H1 (cell line): ENCODE measurements around the gene DUS4L. TPM values are rescaled to one million over a fixed set of nuclear protein-coding genes. Genes with fewer than 3 reads are reported as not detected.

ENCODE experiments used
- CTCF ChIA-PET: fragments of 300-600 bp; sonication (Branson Sonifier 250); formaldehyde crosslinking; loops from one replicate; lab custom pipeline; 2021; ENCODE audit not compliant: partially characterized antibody; lab: Charles Lee
- POLR2A ChIA-PET: fragments of 300-600 bp; sonication (Branson Sonifier 250); formaldehyde crosslinking; loops from one replicate; lab custom pipeline; 2021; ENCODE audit warnings: inconsistent platforms; ENCODE audit not compliant: partially characterized antibody; lab: Charles Lee
- DNase-seq, 2 experiments: peaks; one replicate each; pipeline versions ENCODE4 v3.0.0 to v3.0.0-alpha.2; 2010 to 2022; ENCODE audit warnings: low spot score in 2 of 2, low read depth in 1 of 2, mixed read lengths in 1 of 2
- FAIRE-seq: peaks from 2 replicates; lab custom pipeline; 2011; peaks lifted over from hg19 to GRCh38; lab: Jason Lieb, UNC
- H2AFZ ChIP-seq: 2 replicates; pipeline ENCODE4 v1.8.1; 2012; ENCODE audit warnings: low read length, inconsistent platforms
- H2AK5ac ChIP-seq: 2 replicates; pipeline ENCODE4 v1.6.1; 2013; ENCODE audit warnings: low read depth, low read length
- H2BK120ac ChIP-seq: replicated peaks from 2 replicates; pipeline ENCODE3; 2013; ENCODE audit warnings: low read depth, low read length, inconsistent platforms
- H2BK12ac ChIP-seq: 2 replicates; pipeline ENCODE4 v1.6.1; 2013; ENCODE audit warnings: low read depth, low read length
- H2BK15ac ChIP-seq: 2 replicates; pipeline ENCODE4 v1.6.1; 2013; ENCODE audit warnings: low read length
- H2BK20ac ChIP-seq: 2 replicates; pipeline ENCODE4 v1.6.1; 2013; ENCODE audit warnings: low read length
- H2BK5ac ChIP-seq: 2 replicates; pipeline ENCODE4 v1.6.1; 2013; ENCODE audit warnings: low read depth, low read length
- H3K14ac ChIP-seq: 2 replicates; pipeline ENCODE4 v1.6.1; 2013; ENCODE audit warnings: inconsistent platforms; ENCODE audit not compliant: insufficient read length
- H3K18ac ChIP-seq: 2 replicates; pipeline ENCODE4 v1.6.1; 2013; ENCODE audit warnings: low read length; ENCODE audit errors: extremely low read depth
- H3K23ac ChIP-seq: 2 replicates; pipeline ENCODE4 v1.6.1; 2013; ENCODE audit warnings: inconsistent platforms; ENCODE audit not compliant: insufficient read length
- H3K23me2 ChIP-seq: 2 replicates; pipeline ENCODE4 v1.6.1; 2013; ENCODE audit warnings: low read depth, low read length
- H3K27ac ChIP-seq: 2 replicates; pipeline ENCODE4 v1.6.1; 2011; ENCODE audit warnings: low read depth, low read length, inconsistent platforms
- H3K27me3 ChIP-seq, 4 experiments: replicated peaks in 1 of 4; 1 replicate in 1 of 4; 2 replicates in 3 of 4; pipeline versions ENCODE4 v1.6.1 to v1.8.1; 2011 to 2013; ENCODE audit warnings: low read length in 3 of 4, mild to moderate bottlenecking in 3 of 4, inconsistent platforms in 2 of 4, mixed read lengths in 2 of 4, moderate library complexity in 1 of 4; ENCODE audit not compliant: control insufficient read depth in 3 of 4, insufficient read depth in 3 of 4; ENCODE audit errors: extremely low read depth in 1 of 4
- H3K36me3 ChIP-seq, 4 experiments: 2 replicates each; pipeline versions ENCODE4 v1.6.1 to v1.8.1; 2011 to 2013; ENCODE audit warnings: mild to moderate bottlenecking in 4 of 4, low read length in 3 of 4, moderate library complexity in 2 of 4, control low read depth in 1 of 4, inconsistent platforms in 1 of 4; ENCODE audit not compliant: insufficient read depth in 4 of 4, control insufficient read depth in 2 of 4
- H3K4ac ChIP-seq: replicated peaks from 2 replicates; pipeline ENCODE3; 2013; ENCODE audit warnings: low read length, low read depth, mixed read lengths, inconsistent platforms; ENCODE audit not compliant: insufficient read length
- H3K4me1 ChIP-seq, 4 experiments: replicated peaks in 1 of 4; 1 replicate in 1 of 4; 2 replicates in 3 of 4; pipeline versions ENCODE4 v1.6.1 to v1.8.1; 2011 to 2013; ENCODE audit warnings: low read length in 3 of 4, inconsistent platforms in 2 of 4, mixed read lengths in 1 of 4; ENCODE audit not compliant: insufficient read depth in 4 of 4, control insufficient read depth in 3 of 4
- H3K4me2 ChIP-seq, 2 experiments: 2 replicates each; pipeline versions ENCODE4 v1.6.1 to v1.8.1; 2011 to 2013; ENCODE audit warnings: low read depth in 2 of 2, low read length in 2 of 2, control low read depth in 1 of 2, inconsistent platforms in 1 of 2, mild to moderate bottlenecking in 1 of 2; ENCODE audit not compliant: insufficient read depth in 1 of 2
- H3K4me3 ChIP-seq, 4 experiments: fragments of 200-600, 300-600 bp in 1 of 4; sonication (generic), shearing (Covaris generic), sonication (Bioruptor Twin) in 1 of 4; 2 replicates each; pipeline versions ENCODE4 v1.5.1 to v1.8.1; 2011 to 2016; ENCODE audit warnings: low read length in 4 of 4, low read depth in 3 of 4, control low read depth in 2 of 4, inconsistent platforms in 2 of 4, mild to moderate bottlenecking in 2 of 4, mixed read lengths in 1 of 4, moderate library complexity in 1 of 4; ENCODE audit not compliant: insufficient read depth in 2 of 4; ENCODE audit errors: extremely low read depth in 1 of 4
- H3K56ac ChIP-seq: replicated peaks from 2 replicates; pipeline ENCODE3; 2013; ENCODE audit warnings: low read depth, mild to moderate bottlenecking, mixed read lengths, low read length, inconsistent platforms; ENCODE audit not compliant: insufficient read length
- H3K79me1 ChIP-seq: 2 replicates; pipeline ENCODE4 v1.6.1; 2013; ENCODE audit warnings: low read depth, low read length, control low read depth
- H3K79me2 ChIP-seq, 2 experiments: 2 replicates each; pipeline versions ENCODE4 v1.6.1 to v1.8.1; 2012 to 2013; ENCODE audit warnings: low read length in 2 of 2, mild to moderate bottlenecking in 2 of 2, inconsistent platforms in 1 of 2; ENCODE audit not compliant: insufficient read depth in 2 of 2, control insufficient read depth in 1 of 2
- H3K9ac ChIP-seq, 4 experiments: replicated peaks in 1 of 4; 1 replicate in 1 of 4; 2 replicates in 3 of 4; pipeline versions ENCODE4 v1.6.1 to v1.8.1; 2011 to 2013; ENCODE audit warnings: low read depth in 3 of 4, low read length in 3 of 4, control low read depth in 2 of 4, mild to moderate bottlenecking in 2 of 4, moderate library complexity in 2 of 4, inconsistent platforms in 1 of 4; ENCODE audit errors: extremely low read depth in 1 of 4
- H3K9me3 ChIP-seq, 2 experiments: 2 replicates each; pipeline versions ENCODE4 v1.6.1 to v1.8.1; 2012 to 2013; ENCODE audit warnings: mild to moderate bottlenecking in 2 of 2, moderate library complexity in 2 of 2, control low read depth in 1 of 2, inconsistent platforms in 1 of 2, low read depth in 1 of 2, low read length in 1 of 2, mixed read lengths in 1 of 2; ENCODE audit not compliant: insufficient read depth in 2 of 2
- H4K20me1 ChIP-seq, 2 experiments: replicated peaks in 1 of 2; 2 replicates each; pipeline versions ENCODE3 to v1.8.1; 2011 to 2013; ENCODE audit warnings: inconsistent platforms in 2 of 2, low read length in 2 of 2, mild to moderate bottlenecking in 1 of 2; ENCODE audit not compliant: insufficient read depth in 2 of 2, control insufficient read depth in 1 of 2
- H4K5ac ChIP-seq: 2 replicates; pipeline ENCODE4 v1.6.1; 2013; ENCODE audit warnings: low read length, low read depth, mixed read lengths, inconsistent platforms; ENCODE audit not compliant: insufficient read length
- H4K8ac ChIP-seq: 2 replicates; pipeline ENCODE4 v1.8.0; 2013; ENCODE audit warnings: mild to moderate bottlenecking, moderate library complexity, low read length, inconsistent platforms; ENCODE audit not compliant: insufficient read depth; ENCODE audit errors: extremely low read depth
- H4K91ac ChIP-seq: replicated peaks from 2 replicates; pipeline ENCODE3; 2013; ENCODE audit warnings: low read length, mixed read lengths, inconsistent platforms; ENCODE audit not compliant: insufficient read length
- ATF3 ChIP-seq: IDR thresholded peaks from 2 replicates; pipeline ENCODE4 v1.6.1; 2011; ENCODE audit warnings: low read depth, mild to moderate bottlenecking, low read length; ENCODE audit not compliant: insufficient read depth
- CBX5 ChIP-seq: fragments of 300-800, 300-1000 bp; sonication (generic); IDR thresholded peaks from 2 replicates; pipeline ENCODE4 v1.7.1; 2016; ENCODE audit warnings: antibody characterized with exemption, low read length, low read depth
- CREB1 ChIP-seq: IDR thresholded peaks from 2 replicates; pipeline ENCODE4 v1.6.1; 2012; ENCODE audit warnings: inconsistent platforms
- EP300 ChIP-seq, 2 experiments: IDR thresholded peaks; 1 replicate in 1 of 2; 2 replicates in 1 of 2; pipeline ENCODE4 v1.6.1; 2011 to 2012; ENCODE audit warnings: low read depth in 2 of 2, low read length in 2 of 2, mild to moderate bottlenecking in 2 of 2, borderline replicate concordance in 1 of 2, inconsistent platforms in 1 of 2, moderate library complexity in 1 of 2
- JUN ChIP-seq: IDR thresholded peaks from 2 replicates; pipeline ENCODE4 v1.6.1; 2011; ENCODE audit warnings: low read depth, mild to moderate bottlenecking, improper control_type of control experiment, low read length
- JUND ChIP-seq: IDR thresholded peaks from 2 replicates; pipeline ENCODE4 v1.6.1; 2011; ENCODE audit warnings: mild to moderate bottlenecking, improper control_type of control experiment, low read length
- KDM1A ChIP-seq: fragments of 200-600, 300-600 bp; sonication (generic); IDR thresholded peaks from 2 replicates; pipeline ENCODE4 v1.7.1; 2016; ENCODE audit warnings: mild to moderate bottlenecking, low read length, borderline replicate concordance
- NANOG ChIP-seq: IDR thresholded peaks from 2 replicates; pipeline ENCODE4 v1.6.1; 2011; ENCODE audit warnings: low read length, low read depth, mild to moderate bottlenecking, inconsistent platforms; ENCODE audit not compliant: insufficient read depth, poor library complexity, severe bottlenecking
- NRF1 ChIP-seq: IDR thresholded peaks from 2 replicates; pipeline ENCODE4 v1.6.1; 2011; ENCODE audit warnings: mild to moderate bottlenecking, low read depth, low read length, improper control_type of control experiment
- RFX5 ChIP-seq: IDR thresholded peaks from 2 replicates; pipeline ENCODE4 v1.6.1; 2011; ENCODE audit warnings: low read depth, low read length, improper control_type of control experiment, borderline replicate concordance
- RNF2 ChIP-seq: fragments of 200-900, 300-1000 bp; sonication (generic); IDR thresholded peaks from 2 replicates; pipeline ENCODE4 v1.7.1; 2016; ENCODE audit warnings: borderline replicate concordance, low read depth, mild to moderate bottlenecking, antibody characterized with exemption, low read length; ENCODE audit not compliant: poor library complexity, severe bottlenecking; ENCODE audit errors: missing control alignments
- WGBS, 2 experiments: shearing (Covaris generic) in 1 of 2; methylation state at CpG; one replicate each; pipeline versions ENCODE4 v1.1.6 to v1.1.7; 2013 to 2015; ENCODE audit warnings: low lambda C conversion rate in 2 of 2, mixed read lengths in 2 of 2, inconsistent platforms in 1 of 2, low coverage in 1 of 2, missing lambda C conversion rate in 1 of 2; ENCODE audit not compliant: insufficient replicate concordance in 2 of 2, insufficient coverage in 1 of 2, insufficient read length in 1 of 2; ENCODE audit errors: extremely low coverage in 1 of 2, missing lambda C conversion rate in 1 of 2; 5-methylcytosine and 5-hydroxymethylcytosine counted together
- polyA plus RNA-seq, 7 experiments: library from polyadenylated mRNA; depleted of rRNA in 3 of 7; stranded (reverse) in 5 of 7; unstranded in 2 of 7; fragments of >200 nt in 5 of 7; fragments of 200-250 nt in 2 of 7; gene quantifications; 1 replicate in 5 of 7; 2 replicates in 1 of 7; 4 replicates in 1 of 7; pipeline versions ENCODE4 v1.2.1 to v1.2.3, GENCODE V29; 2011 to 2013; ENCODE audit warnings: missing spikeins in 2 of 7, mixed read lengths in 2 of 7
- total RNA-seq: library from RNA; stranded (reverse); fragmentation: NEBNext Ultra II Directional; extraction: Animal tissue kit (Norgen Biotek cat#: 25700); gene quantifications from 2 replicates; pipeline ENCODE4 v1.2.1, GENCODE V29; 2021

Gene DUS4L
- total and polyA plus RNA-seq, 2 of the 8 experiments (the other 6 are each of a cell fraction or from before 2014, with no cell fraction given), result 6.1 to 11.5 TPM

GRCh38 chr7:107527196-107527595 lies 36.6 kb upstream of the DUS4L start:
- no peaks in the 10 kb centered on the region for H3K9me3 ChIP-seq
- H4K20me1 ChIP-seq, result no peaks in the 10 kb centered on the region
- WGBS, 2 experiments, result 98% methylated on average over 3 of the region's 3 CpGs; no CpG with 5 or more reads in 1 of the 2 experiments
- H3K23me2 ChIP-seq, result no peaks in the 10 kb centered on the region
- POLR2A ChIA-PET, result interaction anchor here (0.5 kb wide), 1 partner anchor 212 kb away, joined by 3 read pairs; no protein-coding TSS in a partner anchor
- FAIRE-seq (no peak), DNase-seq (no peak)
- no peak overlapping the region for H2BK12ac ChIP-seq
- TF ChIP-seq CBX5, result no peak
- no peak for TF ChIP-seq RFX5
- TF ChIP-seq NRF1, result no peak
- no peak for TF ChIP-seq ATF3
- TF ChIP-seq JUND, result no peak
- no peak for TF ChIP-seq JUN
- no peak for TF ChIP-seq CREB1
- TF ChIP-seq KDM1A, result no peak
- TF ChIP-seq EP300 (IDR thresholded peaks at IDR 0.05; ENCODE audit: borderline replicate concordance in 1 of 2, low read depth in 2 of 2, low read length in 2 of 2), result no peak
- TF ChIP-seq RNF2, result no peak
- no peak for TF ChIP-seq NANOG
- H4K91ac ChIP-seq, result no peak overlapping the region
- no peak overlapping the region for H3K18ac ChIP-seq
- no peak overlapping the region for H3K4ac ChIP-seq
- no peak overlapping the region for H4K5ac ChIP-seq
- H3K36me3 ChIP-seq, result peaks cover 0 to 3% (median 0%) of the 10 kb centered on the region in 4 experiments; a peak in 1 of 8 replicates
- H3K27ac ChIP-seq, result no peak overlapping the region
- no peaks in the 10 kb centered on the region for H3K27me3 ChIP-seq
- H2BK120ac ChIP-seq, result no peak overlapping the region
- H3K4me2 ChIP-seq, result no peak overlapping the region
- no peak overlapping the region for H3K23ac ChIP-seq
- no peak overlapping the region for H2BK15ac ChIP-seq
- no peak overlapping the region for H2AFZ ChIP-seq
- peaks cover 0 to 4% (median 2%) of the 10 kb centered on the region in 4 experiments; a peak in 4 of 7 replicates for H3K4me1 ChIP-seq
- H3K79me2 ChIP-seq, result no peaks in the 10 kb centered on the region
- H2BK5ac ChIP-seq, result no peak overlapping the region
- no peak overlapping the region for H3K9ac ChIP-seq
- H3K14ac ChIP-seq, result no peak overlapping the region
- no peak overlapping the region for H2AK5ac ChIP-seq
- H3K4me3 ChIP-seq, result no peak overlapping the region
- H3K79me1 ChIP-seq, result 0 out of 2 replicates have a peak, but pooled peaks cover 2% of the 10 kb centered on the region
- H3K56ac ChIP-seq, result no peak overlapping the region
- H4K8ac ChIP-seq, result no peak overlapping the region
- CTCF ChIA-PET, result interaction anchor here (0.6 kb wide), 1 partner anchor 280 kb away, joined by 3 read pairs; no protein-coding TSS in a partner anchor
- H2BK20ac ChIP-seq, result no peak overlapping the region
